Measurements from ENCODE around the gene IQGAP1. TPM values are rescaled to one million over a fixed set of nuclear protein-coding genes. Genes with fewer than 3 reads are reported as not detected.
A peak's percentile ranks its signal among the peaks of the same experiment; 100 is the strongest.

The IQGAP1 gene
- total and polyA plus RNA-seq, 9 of the 15 experiments (the other 6 are each of a cell fraction or from before 2014, with no cell fraction given), result 37.6 to 143 (median 77.7) TPM

DNA sequence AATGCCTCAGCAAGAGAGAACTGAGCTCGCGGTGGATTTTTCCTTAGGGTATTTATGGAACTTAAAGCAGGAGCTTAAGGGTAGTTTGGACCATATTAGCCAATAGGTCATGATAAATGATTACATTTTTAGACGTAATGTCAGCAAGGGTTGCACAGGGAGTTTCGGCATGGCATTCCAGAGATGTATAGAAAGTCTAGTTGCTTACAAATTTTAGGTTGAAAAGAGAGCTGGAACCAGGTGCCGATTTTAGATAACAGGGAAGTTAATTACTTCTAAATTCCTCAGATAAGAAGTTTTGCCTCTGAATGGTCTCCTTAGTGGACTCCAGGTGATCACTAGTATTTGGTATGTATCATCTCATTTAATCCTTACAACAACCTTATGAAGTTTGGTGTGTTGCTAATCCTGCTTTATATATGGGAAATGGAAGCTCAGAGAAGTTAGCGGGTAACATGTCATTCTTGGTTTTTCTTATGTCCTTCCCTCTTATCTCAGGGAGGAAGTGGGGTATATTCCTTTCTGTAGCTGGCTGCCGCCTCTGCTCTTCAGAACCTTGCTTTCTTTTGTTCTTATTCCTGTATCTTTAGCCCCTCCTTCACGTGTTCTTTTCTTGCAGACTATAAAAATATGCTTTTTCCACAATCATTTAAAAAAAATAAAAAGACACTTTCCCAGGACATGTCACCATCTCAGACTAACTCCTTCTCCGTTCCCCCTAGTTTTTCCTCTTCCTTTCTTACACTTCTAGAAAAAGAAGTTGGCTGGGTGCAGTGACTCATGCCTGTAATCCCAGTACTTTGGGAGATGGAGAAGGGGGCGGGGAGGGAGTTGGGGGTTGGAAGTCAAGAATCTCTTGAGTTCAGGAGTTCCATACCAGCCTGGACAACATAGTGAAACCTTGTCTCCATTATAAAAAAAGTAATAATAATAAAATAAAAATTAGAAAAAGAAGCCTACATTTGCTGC, 25.7 kb downstream of the IQGAP1 start:
- no peaks in the 10 kb centered on the region; the same call in 2 of the 3 replicates for H3K36me3 ChIP-seq (ENCODE audit: control insufficient read depth, insufficient read depth, low read length)
- no peak overlapping the region for H3K4me3 ChIP-seq
- no TSS peak for BruUV-seq (replicated peaks)
- H3K9ac ChIP-seq (ENCODE audit: insufficient read depth in 1 of 2, low read depth in 2 of 2, low read length in 2 of 2), result no peak overlapping the region
- peak overlapping the region; percentile 25; the same call in 1 of the 3 replicates for H3K27ac ChIP-seq (ENCODE audit: extremely low read depth, low read depth, low read length)
- H4K20me1 ChIP-seq (replicated peaks; ENCODE audit: control insufficient read depth, insufficient read depth, low read length), result no peaks in the 10 kb centered on the region
- ChIA-PET POLR2A (interaction anchor here (0.7 to 3.8 kb wide), 6 partner anchors 11 to 715 kb away, joined by 3 to 19 read pairs (median 4); partner anchors contain the start of gene IQGAP1), CTCF (ENCODE audit: low intra/inter-chr PET ratio) (no interaction called here)
- H3K4me2 ChIP-seq (ENCODE audit: insufficient read depth, low read length), result peak overlapping the region; percentile 45; the same call in 1 of the 2 replicates
- H2AFZ ChIP-seq (ENCODE audit: low read depth, low read length), result no peak overlapping the region
- DNase-seq (ENCODE audit: extremely low read depth in 1 of 4, low spot score in 3 of 4) (peak in 1 of 4 experiments; percentile 58), ATAC-seq (peak; percentile 58), FAIRE-seq (peak; percentile 58)
- WGBS (ENCODE audit: insufficient coverage, low coverage, missing lambda C conversion rate), result 16% methylated on average over 10 of the region's 10 CpGs
- in situ Hi-C loops (cut with MboI) (no loop called here), intact Hi-C loops (cut with micrococcal nuclease) (no loop called here)
- H3K79me2 ChIP-seq (ENCODE audit: control insufficient read depth, insufficient read depth, low read length), result peaks cover 20% of the 10 kb centered on the region
- peaks cover 0 to 23% of the 10 kb centered on the region in 2 experiments; a peak in 4 of 5 replicates for H3K4me1 ChIP-seq (replicated peaks in 1 of 2; ENCODE audit: control insufficient read depth in 2 of 2, insufficient read depth in 2 of 2, low read length in 2 of 2)
- no peaks in the 10 kb centered on the region for H3K9me3 ChIP-seq (replicated peaks; ENCODE audit: control insufficient read depth, insufficient read depth, low read depth, low read length)
- H3K9me1 ChIP-seq (ENCODE audit: control insufficient read depth, insufficient read depth, low read length), result no peaks in the 10 kb centered on the region
- H3K27me3 ChIP-seq (ENCODE audit: control insufficient read depth in 2 of 2, insufficient read depth in 2 of 2, low read length in 2 of 2), result no peaks in the 10 kb centered on the region
- TF ChIP-seq, protein P1, sequence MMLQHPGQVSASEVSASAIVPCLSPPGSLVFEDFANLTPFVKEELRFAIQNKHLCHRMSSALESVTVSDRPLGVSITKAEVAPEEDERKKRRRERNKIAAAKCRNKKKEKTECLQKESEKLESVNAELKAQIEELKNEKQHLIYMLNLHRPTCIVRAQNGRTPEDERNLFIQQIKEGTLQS (IDR thresholded peaks at IDR 0.05), result peak; percentile 66; the same call in 1 of the 2 replicates
- TF ChIP-seq, protein P1 (CRISPR knock-in tag; conservative IDR thresholded peaks at IDR 0.05), result no peak
- TF ChIP-seq SMARCE1 (IDR thresholded peaks at IDR 0.05) (peak; percentile 55), JUN (IDR thresholded peaks at IDR 0.05; ENCODE audit: borderline replicate concordance, low read depth, low read length) (peak; percentile 63), JUN (CRISPR knock-in tag; IDR thresholded peaks at IDR 0.05; ENCODE audit: borderline replicate concordance) (no peak), TAL1 (IDR thresholded peaks at IDR 0.05) (0 out of 2 replicates have a peak, but pooled peaks have one; percentile 12), U2AF1 (optimal IDR thresholded peaks at IDR 0.05; ENCODE audit: low read depth, low read length) (no peak), BHLHE40 (IDR thresholded peaks at IDR 0.05; ENCODE audit: low read length) (no peak), SNAPC5 (CRISPR knock-in tag; IDR thresholded peaks at IDR 0.05) (no peak), TEAD4 (IDR thresholded peaks at IDR 0.05; ENCODE audit: low read length) (peak; percentile 65), TEAD4 (CRISPR knock-in tag; IDR thresholded peaks at IDR 0.05; ENCODE audit: borderline replicate concordance) (no peak), KLF16 (IDR thresholded peaks at IDR 0.05) (no peak), ADNP (tag; IDR thresholded peaks at IDR 0.05) (no peak), TCF3 (CRISPR knock-in tag; IDR thresholded peaks at IDR 0.05) (peak; percentile 34; the same call in 1 of the 2 replicates), NBN (IDR thresholded peaks at IDR 0.05; ENCODE audit: low read depth) (0 out of 2 replicates have a peak, but pooled peaks have one; percentile 36), FOXJ2 (tag; IDR thresholded peaks at IDR 0.05) (no peak), DPF2 (IDR thresholded peaks at IDR 0.05) (peak; percentile 53), ZEB2 (IDR thresholded peaks at IDR 0.05) (0 out of 2 replicates have a peak, but pooled peaks have one; percentile 41), ARID1B (IDR thresholded peaks at IDR 0.05) (peak; percentile 55), FOSL1 (tag; conservative IDR thresholded peaks at IDR 0.05) (peak; percentile 64), JUND (IDR thresholded peaks at IDR 0.05; ENCODE audit: borderline replicate concordance, low read depth, low read length) (peak; percentile 65; the same call in 1 of the 2 replicates), JUND (tag; IDR thresholded peaks at IDR 0.05; ENCODE audit: borderline replicate concordance, low read depth, low read length) (no peak; the same call in 2 of the 3 replicates), SPI1 (IDR thresholded peaks at IDR 0.05; ENCODE audit: borderline replicate concordance, low read depth, low read length) (peak; percentile 89), ZNF699 (CRISPR knock-in tag; IDR thresholded peaks at IDR 0.05; ENCODE audit: insufficient replicate concordance) (no peak)
